H9 (cell line): ENCODE data around the gene ERBIN. TPM values are rescaled to one million over a fixed set of nuclear protein-coding genes. Genes with fewer than 3 reads are reported as not detected.

Experiments
- DNase-seq: peaks from one replicate; pipeline ENCODE4 v3.0.0-alpha.2; 2017
- H2AFZ ChIP-seq: one replicate; pipeline ENCODE4 v1.6.1; 2013; ENCODE audit warnings: mild to moderate bottlenecking, low read length, control low read depth, moderate library complexity
- H2AK5ac ChIP-seq: 2 replicates; pipeline ENCODE4 v1.6.1; 2013; ENCODE audit warnings: low read length, control low read depth, mixed read lengths; ENCODE audit not compliant: insufficient read length
- H2BK120ac ChIP-seq: one replicate; pipeline ENCODE4 v1.6.1; 2013; ENCODE audit warnings: low read depth, mild to moderate bottlenecking, low read length, control low read depth, inconsistent platforms; ENCODE audit not compliant: poor library complexity, severe bottlenecking
- H2BK12ac ChIP-seq: 2 replicates; pipeline ENCODE4 v1.6.1; 2013; ENCODE audit warnings: low read length, control low read depth, mixed read lengths, low read depth; ENCODE audit not compliant: insufficient read length
- H2BK15ac ChIP-seq: 2 replicates; pipeline ENCODE4 v1.6.1; 2013; ENCODE audit warnings: low read depth, low read length, control low read depth
- H2BK20ac ChIP-seq: one replicate; pipeline ENCODE4 v1.6.1; 2013; ENCODE audit warnings: low read depth, mild to moderate bottlenecking, low read length, control low read depth, inconsistent platforms; ENCODE audit not compliant: poor library complexity, severe bottlenecking
- H2BK5ac ChIP-seq: 2 replicates; pipeline ENCODE4 v1.6.1; 2013; ENCODE audit warnings: low read length, control low read depth, mixed read lengths; ENCODE audit not compliant: insufficient read length
- H3K14ac ChIP-seq: 2 replicates; pipeline ENCODE4 v1.6.1; 2013; ENCODE audit warnings: low read length, control low read depth; ENCODE audit not compliant: insufficient read depth
- H3K18ac ChIP-seq: 2 replicates; pipeline ENCODE4 v1.6.1; 2013; ENCODE audit warnings: low read depth, mild to moderate bottlenecking, mixed read lengths, low read length, control low read depth; ENCODE audit not compliant: insufficient read length
- H3K23ac ChIP-seq: 2 replicates; pipeline ENCODE4 v1.6.1; 2013; ENCODE audit warnings: low read length, control low read depth, mixed read lengths, low read depth; ENCODE audit not compliant: insufficient read length
- H3K23me2 ChIP-seq: 2 replicates; pipeline ENCODE4 v1.6.1; 2013; ENCODE audit warnings: low read depth, mild to moderate bottlenecking, mixed read lengths, low read length, control low read depth; ENCODE audit not compliant: insufficient read length, poor library complexity, severe bottlenecking
- H3K27ac ChIP-seq: 2 replicates; pipeline ENCODE4 v1.5.1; 2013; ENCODE audit warnings: low read length, control low read depth, mixed read lengths, low read depth; ENCODE audit not compliant: insufficient read length
- H3K27me3 ChIP-seq: 2 replicates; pipeline ENCODE4 v1.6.1; 2013; ENCODE audit warnings: low read length, control low read depth, inconsistent platforms; ENCODE audit not compliant: insufficient read depth
- H3K4ac ChIP-seq: 2 replicates; pipeline ENCODE4 v1.6.1; 2013; ENCODE audit warnings: low read depth, mild to moderate bottlenecking, control low read depth, inconsistent platforms, low read length, moderate library complexity
- H3K4me1 ChIP-seq: 2 replicates; pipeline ENCODE4 v1.6.1; 2013; ENCODE audit warnings: low read length, control low read depth, inconsistent platforms; ENCODE audit not compliant: insufficient read depth
- H3K4me2 ChIP-seq: 2 replicates; pipeline ENCODE4 v1.6.1; 2013; ENCODE audit warnings: low read length, control low read depth, mixed read lengths; ENCODE audit not compliant: insufficient read length, insufficient read depth
- H3K56ac ChIP-seq: 2 replicates; pipeline ENCODE4 v1.6.1; 2013; ENCODE audit warnings: low read depth, mild to moderate bottlenecking, mixed read lengths, low read length, control low read depth; ENCODE audit not compliant: insufficient read length
- H3K79me1 ChIP-seq: 2 replicates; pipeline ENCODE4 v1.6.1; 2013; ENCODE audit warnings: low read depth, mild to moderate bottlenecking, moderate library complexity, low read length, control low read depth, inconsistent platforms; ENCODE audit not compliant: insufficient read depth, poor library complexity, severe bottlenecking
- H3K79me2 ChIP-seq: 2 replicates; pipeline ENCODE4 v1.6.1; 2013; ENCODE audit warnings: low read length, control low read depth, inconsistent platforms; ENCODE audit not compliant: insufficient read depth
- H3K9ac ChIP-seq: 2 replicates; pipeline ENCODE4 v1.6.1; 2013; ENCODE audit warnings: low read length, control low read depth, mixed read lengths; ENCODE audit not compliant: insufficient read length; ENCODE audit errors: extremely low read depth
- H3K9me3 ChIP-seq: one replicate; pipeline ENCODE4 v1.6.1; 2013; ENCODE audit warnings: low read depth, low read length, inconsistent platforms; ENCODE audit not compliant: control insufficient read depth
- H3T11ph ChIP-seq: one replicate; pipeline ENCODE4 v1.6.1; 2013; ENCODE audit warnings: mild to moderate bottlenecking, low read length, control low read depth, inconsistent platforms
- H4K20me1 ChIP-seq: one replicate; pipeline ENCODE4 v1.6.1; 2013; ENCODE audit not compliant: control insufficient read depth, insufficient read length, insufficient read depth
- H4K5ac ChIP-seq: 2 replicates; pipeline ENCODE4 v1.6.1; 2013; ENCODE audit warnings: low read depth, mild to moderate bottlenecking, mixed read lengths, low read length, control low read depth; ENCODE audit not compliant: insufficient read length
- H4K8ac ChIP-seq: replicated peaks from 2 replicates; pipeline ENCODE4 v1.6.1; 2013; ENCODE audit warnings: low read length, control low read depth, mixed read lengths, low read depth; ENCODE audit not compliant: insufficient read length
- H4K91ac ChIP-seq: 2 replicates; pipeline ENCODE4 v1.6.1; 2013; ENCODE audit warnings: low read depth, mild to moderate bottlenecking, moderate library complexity, mixed read lengths, low read length, control low read depth; ENCODE audit not compliant: insufficient read length
- H3K27ac Mint-ChIP-seq, 3 experiments: 2 replicates in 2 of 3; 3 replicates in 1 of 3; pipeline ENCODE4 v1.8.0; 2020 to 2021; ENCODE audit warnings: mixed read lengths in 3 of 3, mild to moderate bottlenecking in 1 of 3, moderate library complexity in 1 of 3
- H3K27me3 Mint-ChIP-seq: 2 replicates; pipeline ENCODE4 v1.8.0; 2021; ENCODE audit warnings: low read depth, mild to moderate bottlenecking, moderate library complexity, mixed read lengths
- H3K36me3 Mint-ChIP-seq, 3 experiments: 2 replicates in 2 of 3; 3 replicates in 1 of 3; pipeline ENCODE4 v1.8.0; 2020 to 2021; ENCODE audit warnings: low read depth in 3 of 3, mixed read lengths in 3 of 3; ENCODE audit not compliant: insufficient read depth in 1 of 3
- H3K4me1 Mint-ChIP-seq, 2 experiments: 2 replicates each; pipeline ENCODE4 v1.8.0; 2020; ENCODE audit warnings: mixed read lengths in 2 of 2
- H3K4me3 Mint-ChIP-seq, 2 experiments: 2 replicates in 1 of 2; 3 replicates in 1 of 2; pipeline ENCODE4 v1.8.0; 2020 to 2021; ENCODE audit warnings: mild to moderate bottlenecking in 2 of 2, mixed read lengths in 2 of 2, moderate library complexity in 1 of 2
- H3K9me3 Mint-ChIP-seq, 2 experiments: 2 replicates in 1 of 2; 3 replicates in 1 of 2; pipeline ENCODE4 v1.8.0; 2020; ENCODE audit warnings: mild to moderate bottlenecking in 2 of 2, mixed read lengths in 2 of 2, moderate library complexity in 1 of 2
- WGBS: extraction: QIAGEN DNeasy Blood & Tissue Kit; methylation state at CpG from one replicate; pipeline ENCODE4 v1.1.7; 2013; ENCODE audit warnings: missing lambda C conversion rate, low lambda C conversion rate, mixed read lengths; ENCODE audit not compliant: insufficient read length; ENCODE audit errors: extremely low coverage; 5-methylcytosine and 5-hydroxymethylcytosine counted together
- total RNA-seq: library from RNA; stranded (reverse); gene quantifications from 2 replicates; pipeline ENCODE4 v1.2.1, GENCODE V29; 2021
- TF ChIP-seq, protein P1 (sequence below): fragments of 200-600 bp; sonication (generic); conservative IDR thresholded peaks from 3 replicates; pipeline ENCODE4 v1.8.0; 2021; ENCODE audit warnings: antibody characterized with exemption, mild to moderate bottlenecking

The ERBIN gene
- total RNA-seq, 1 experiment from 2014 or later: 42.9 TPM

DNA sequence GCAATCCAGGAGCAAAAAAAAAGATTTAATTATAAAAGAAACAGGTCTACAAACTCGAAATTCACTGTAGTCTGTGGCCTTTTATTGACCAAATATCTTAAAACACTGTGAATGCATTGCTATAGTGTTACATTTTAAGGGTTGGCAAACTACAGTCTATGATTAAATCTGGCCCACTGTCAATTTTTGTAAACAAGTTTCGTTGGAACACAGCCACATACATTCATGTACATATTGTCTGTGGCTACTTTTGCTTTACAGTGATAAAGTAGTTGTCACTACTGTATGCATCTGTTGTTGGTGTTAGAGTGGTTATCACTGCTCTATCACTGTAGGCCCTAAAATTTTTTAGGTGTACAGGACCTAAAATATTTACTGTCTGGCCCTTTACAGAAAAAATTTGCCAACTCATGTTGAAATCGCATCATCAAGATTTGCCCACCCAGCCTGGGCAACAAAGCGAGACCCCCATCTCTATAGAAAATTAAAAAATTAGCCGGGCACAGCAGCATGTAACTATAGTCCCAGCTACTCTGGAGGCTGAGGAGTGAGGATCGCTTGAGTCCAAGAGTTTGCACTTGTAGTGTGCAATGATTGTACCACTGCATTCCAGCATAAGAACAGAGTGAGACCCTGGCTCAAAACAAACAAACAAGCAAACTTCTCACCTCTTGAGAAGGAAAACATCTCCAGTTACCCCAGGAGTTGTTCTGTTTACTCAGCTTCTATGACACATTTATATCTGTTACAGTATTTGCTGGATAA lies 89.0 kb downstream of the ERBIN start:
- Histone ChIP-seq H2BK15ac (no peak overlapping the region), H2BK12ac (no peak overlapping the region), H3K27me3 (no peaks in the 10 kb centered on the region), H4K8ac (no peak overlapping the region), H3T11ph (no peak overlapping the region), H4K91ac (no peak overlapping the region), H3K23me2 (no peaks in the 10 kb centered on the region), H3K4me2 (no peak overlapping the region), H2AK5ac (no peak overlapping the region), H2BK120ac (no peak overlapping the region), H3K56ac (no peak overlapping the region), H3K27ac (no peak overlapping the region), H3K23ac (no peak overlapping the region), H3K79me2 (no peaks in the 10 kb centered on the region), H2BK5ac (no peak overlapping the region), H4K20me1 (no peaks in the 10 kb centered on the region), H3K4me1 (no peaks in the 10 kb centered on the region), H3K9me3 (no peaks in the 10 kb centered on the region), H3K9ac (no peak overlapping the region), H3K4ac (no peak overlapping the region), H3K18ac (no peak overlapping the region), H3K14ac (no peak overlapping the region), H3K79me1 (peaks cover 3% of the 10 kb centered on the region), H2BK20ac (no peak overlapping the region), H2AFZ (no peak overlapping the region), H4K5ac (no peak overlapping the region)
- Mint-ChIP-seq H3K27ac (no peak overlapping the region), H3K27me3 (no peaks in the 10 kb centered on the region), H3K4me3 (no peak overlapping the region), H3K4me1 (peaks cover 0 to 6% of the 10 kb centered on the region in 2 experiments; a peak in 3 of 4 replicates), H3K36me3 (peaks cover 2 to 20% (median 19%) of the 10 kb centered on the region in 3 experiments; a peak in 6 of 7 replicates), H3K9me3 (no peaks in the 10 kb centered on the region)
- no peak for DNase-seq
- TF ChIP-seq, protein P1, sequence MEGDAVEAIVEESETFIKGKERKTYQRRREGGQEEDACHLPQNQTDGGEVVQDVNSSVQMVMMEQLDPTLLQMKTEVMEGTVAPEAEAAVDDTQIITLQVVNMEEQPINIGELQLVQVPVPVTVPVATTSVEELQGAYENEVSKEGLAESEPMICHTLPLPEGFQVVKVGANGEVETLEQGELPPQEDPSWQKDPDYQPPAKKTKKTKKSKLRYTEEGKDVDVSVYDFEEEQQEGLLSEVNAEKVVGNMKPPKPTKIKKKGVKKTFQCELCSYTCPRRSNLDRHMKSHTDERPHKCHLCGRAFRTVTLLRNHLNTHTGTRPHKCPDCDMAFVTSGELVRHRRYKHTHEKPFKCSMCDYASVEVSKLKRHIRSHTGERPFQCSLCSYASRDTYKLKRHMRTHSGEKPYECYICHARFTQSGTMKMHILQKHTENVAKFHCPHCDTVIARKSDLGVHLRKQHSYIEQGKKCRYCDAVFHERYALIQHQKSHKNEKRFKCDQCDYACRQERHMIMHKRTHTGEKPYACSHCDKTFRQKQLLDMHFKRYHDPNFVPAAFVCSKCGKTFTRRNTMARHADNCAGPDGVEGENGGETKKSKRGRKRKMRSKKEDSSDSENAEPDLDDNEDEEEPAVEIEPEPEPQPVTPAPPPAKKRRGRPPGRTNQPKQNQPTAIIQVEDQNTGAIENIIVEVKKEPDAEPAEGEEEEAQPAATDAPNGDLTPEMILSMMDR: no peak
- WGBS: no CpG with 5 or more reads among the region's 6 CpGs
